22Rv1 (cell line): ENCODE data around the gene TAS2R4.

Source experiments
- ZFX ChIP-seq: fragments of 450-650 bp; IDR thresholded peaks from 2 replicates; pipeline ENCODE4 v1.6.1; 2017; ENCODE audit warnings: antibody characterized with exemption, borderline replicate concordance
- TF ChIP-seq, protein P1 (sequence below): fragments of 450-650 bp; IDR thresholded peaks from 2 replicates; pipeline ENCODE4 v1.5.1; 2017; ENCODE audit warnings: mild to moderate bottlenecking

DNA sequence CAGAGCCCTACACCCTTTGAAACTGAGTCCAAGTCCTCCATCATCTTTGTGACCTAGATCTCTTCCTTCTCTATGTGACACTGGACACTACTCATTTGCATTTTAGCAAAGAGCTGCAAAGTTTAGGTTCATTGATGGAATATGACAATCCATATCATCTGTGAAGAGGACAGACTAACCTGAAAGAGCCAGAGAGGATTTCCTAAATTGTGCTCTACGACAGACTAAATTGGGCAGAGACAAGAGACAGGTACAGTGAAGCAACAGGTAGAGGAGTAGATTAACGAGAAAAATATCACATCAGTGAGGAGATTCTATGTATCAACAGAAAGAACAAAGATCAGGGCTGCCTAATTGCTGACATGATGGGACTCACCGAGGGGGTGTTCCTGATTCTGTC lies 12.7 kb upstream of the TAS2R4 start, which contains the start of gene TAS2R3:
- TF ChIP-seq, protein P1, sequence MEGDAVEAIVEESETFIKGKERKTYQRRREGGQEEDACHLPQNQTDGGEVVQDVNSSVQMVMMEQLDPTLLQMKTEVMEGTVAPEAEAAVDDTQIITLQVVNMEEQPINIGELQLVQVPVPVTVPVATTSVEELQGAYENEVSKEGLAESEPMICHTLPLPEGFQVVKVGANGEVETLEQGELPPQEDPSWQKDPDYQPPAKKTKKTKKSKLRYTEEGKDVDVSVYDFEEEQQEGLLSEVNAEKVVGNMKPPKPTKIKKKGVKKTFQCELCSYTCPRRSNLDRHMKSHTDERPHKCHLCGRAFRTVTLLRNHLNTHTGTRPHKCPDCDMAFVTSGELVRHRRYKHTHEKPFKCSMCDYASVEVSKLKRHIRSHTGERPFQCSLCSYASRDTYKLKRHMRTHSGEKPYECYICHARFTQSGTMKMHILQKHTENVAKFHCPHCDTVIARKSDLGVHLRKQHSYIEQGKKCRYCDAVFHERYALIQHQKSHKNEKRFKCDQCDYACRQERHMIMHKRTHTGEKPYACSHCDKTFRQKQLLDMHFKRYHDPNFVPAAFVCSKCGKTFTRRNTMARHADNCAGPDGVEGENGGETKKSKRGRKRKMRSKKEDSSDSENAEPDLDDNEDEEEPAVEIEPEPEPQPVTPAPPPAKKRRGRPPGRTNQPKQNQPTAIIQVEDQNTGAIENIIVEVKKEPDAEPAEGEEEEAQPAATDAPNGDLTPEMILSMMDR = no peak
- no peak for TF ChIP-seq ZFX
